HEK293 (cell line): ENCODE results near the gene SERPINB11.

Experiments used
- CTCF ChIA-PET: fragments of 350-600 bp; formaldehyde crosslinking; extraction: SDS; loops from one replicate; lab custom pipeline; 2021; ENCODE audit warnings: antibody characterized with exemption; lab: Yijun Ruan, JAX
- POLR2A ChIA-PET: fragments of 300-600 bp; formaldehyde crosslinking; extraction: SDS; loops from one replicate; lab custom pipeline; 2020; ENCODE audit warnings: antibody characterized with exemption, inconsistent platforms; lab: Yijun Ruan, JAX
- H3K27ac ChIP-seq: fragments of 200-500 bp; sonication (Bioruptor generic); 2 replicates; pipeline ENCODE4 v1.5.1; 2014; ENCODE audit warnings: low read depth, low read length, control low read depth, inconsistent platforms; ENCODE audit errors: extremely low read depth
- H3K36me3 ChIP-seq, 2 experiments: fragments of 200-500 bp in 1 of 2; sonication (Bioruptor generic) in 1 of 2; 1 replicate in 1 of 2; 2 replicates in 1 of 2; pipeline ENCODE4 v1.5.1; 2014 to 2017; ENCODE audit warnings: inconsistent platforms in 2 of 2, low read length in 2 of 2; ENCODE audit not compliant: control insufficient read depth in 2 of 2, insufficient read depth in 1 of 2
- H3K4me1 ChIP-seq: fragments of 200-500 bp; sonication (Bioruptor generic); 2 replicates; pipeline ENCODE4 v1.5.1; 2014; ENCODE audit warnings: mild to moderate bottlenecking, low read length, inconsistent platforms; ENCODE audit not compliant: control insufficient read depth, insufficient read depth
- H3K4me3 ChIP-seq: 2 replicates; pipeline ENCODE4 v1.5.1; 2011; ENCODE audit warnings: low read depth, mild to moderate bottlenecking, control low read depth, low read length, moderate library complexity
- H3K9me3 ChIP-seq: fragments of 200-500 bp; sonication (Bioruptor generic); 2 replicates; pipeline ENCODE4 v1.5.1; 2014; ENCODE audit warnings: low read depth, low read length, inconsistent platforms; ENCODE audit not compliant: control insufficient read depth, insufficient read depth
- BCL6B ChIP-seq: fragments of 450-650 bp; formaldehyde crosslinking; IDR thresholded peaks from 2 replicates; pipeline ENCODE4 v1.5.1; 2017; ENCODE audit warnings: missing biosample characterization, missing genetic modification characterization
- KLF8 ChIP-seq: fragments of 450-650 bp; formaldehyde crosslinking; IDR thresholded peaks from 2 replicates; pipeline ENCODE4 v1.5.1; 2016; ENCODE audit warnings: missing biosample characterization, missing genetic modification characterization
- MEIS1 ChIP-seq: sonication (generic); formaldehyde crosslinking; IDR thresholded peaks from 2 replicates; pipeline ENCODE4 v1.8.1; 2022; ENCODE audit warnings: missing genetic modification reagents, mild to moderate bottlenecking, borderline replicate concordance
- REPIN1 ChIP-seq: fragments of 450-650 bp; formaldehyde crosslinking; IDR thresholded peaks from 2 replicates; pipeline ENCODE4 v1.5.1; 2017; ENCODE audit warnings: missing biosample characterization, missing genetic modification characterization, low read depth
- ZBTB44 ChIP-seq: fragments of 450-650 bp; IDR thresholded peaks from 2 replicates; pipeline ENCODE4 v1.5.1; 2018; ENCODE audit warnings: missing biosample characterization, mild to moderate bottlenecking, missing genetic modification characterization
- ZNF18 ChIP-seq: fragments of 450-650 bp; formaldehyde crosslinking; IDR thresholded peaks from 2 replicates; pipeline ENCODE4 v1.5.1; 2016; ENCODE audit warnings: missing biosample characterization, missing genetic modification characterization
- ZNF26 ChIP-seq: fragments of 450-650 bp; formaldehyde crosslinking; IDR thresholded peaks from 2 replicates; pipeline ENCODE4 v1.5.1; 2016; ENCODE audit warnings: missing biosample characterization, missing genetic modification characterization
- ZNF280C ChIP-seq: fragments of 450-650 bp; formaldehyde crosslinking; IDR thresholded peaks from 2 replicates; pipeline ENCODE4 v1.5.1; 2016; ENCODE audit warnings: missing biosample characterization, missing genetic modification characterization
- ZNF391 ChIP-seq: fragments of 450-650 bp; formaldehyde crosslinking; IDR thresholded peaks from 2 replicates; pipeline ENCODE4 v1.5.1; 2016; ENCODE audit warnings: low read depth, missing biosample characterization, missing genetic modification characterization, borderline replicate concordance
- ZNF398 ChIP-seq: fragments of 450-650 bp; formaldehyde crosslinking; IDR thresholded peaks from 2 replicates; pipeline ENCODE4 v1.5.1; 2017; ENCODE audit warnings: missing biosample characterization, missing genetic modification characterization
- ZNF426 ChIP-seq: fragments of 450-650 bp; formaldehyde crosslinking; IDR thresholded peaks from 2 replicates; pipeline ENCODE4 v1.5.1; 2017; ENCODE audit warnings: missing biosample characterization, missing genetic modification characterization, mild to moderate bottlenecking, inconsistent platforms, moderate library complexity
- ZNF501 ChIP-seq: fragments of 450-650 bp; formaldehyde crosslinking; IDR thresholded peaks from 2 replicates; pipeline ENCODE4 v1.5.1; 2016; ENCODE audit warnings: missing biosample characterization, missing genetic modification characterization
- ZNF529 ChIP-seq: fragments of 450-650 bp; formaldehyde crosslinking; IDR thresholded peaks from 2 replicates; pipeline ENCODE4 v1.5.1; 2017; ENCODE audit warnings: missing genetic modification characterization, missing biosample characterization; ENCODE audit not compliant: insufficient replicate concordance
- ZNF596 ChIP-seq: fragments of 450-650 bp; IDR thresholded peaks from 2 replicates; pipeline ENCODE4 v1.5.0; 2018; ENCODE audit warnings: missing biosample characterization, mild to moderate bottlenecking, missing genetic modification characterization, moderate library complexity
- ZNF600 ChIP-seq: fragments of 450-650 bp; formaldehyde crosslinking; IDR thresholded peaks from 2 replicates; pipeline ENCODE4 v1.5.1; 2016; ENCODE audit warnings: missing biosample characterization, missing genetic modification characterization
- ZNF645 ChIP-seq: fragments of 450-650 bp; formaldehyde crosslinking; IDR thresholded peaks from 2 replicates; pipeline ENCODE4; 2016; ENCODE audit warnings: missing biosample characterization, missing genetic modification characterization
- ZNF704 ChIP-seq: fragments of 450-650 bp; formaldehyde crosslinking; IDR thresholded peaks from 2 replicates; pipeline ENCODE4 v1.5.1; 2016; ENCODE audit warnings: missing biosample characterization, missing genetic modification characterization
- ZNF768 ChIP-seq: fragments of 450-650 bp; formaldehyde crosslinking; IDR thresholded peaks from 2 replicates; pipeline ENCODE4 v1.5.1; 2018; ENCODE audit warnings: missing biosample characterization, mild to moderate bottlenecking, missing genetic modification characterization
- ZNF785 ChIP-seq: fragments of 450-650 bp; formaldehyde crosslinking; IDR thresholded peaks from 2 replicates; pipeline ENCODE4 v1.5.1; 2016; ENCODE audit warnings: missing biosample characterization, missing genetic modification characterization

The SERPINB11 gene

GRCh38 chr18:63763831-63764600, 61.3 kb downstream of the SERPINB11 start:
- ChIA-PET CTCF (no interaction called here), POLR2A (no interaction called here)
- no peak overlapping the region for H3K4me3 ChIP-seq
- TF ChIP-seq ZNF398 (tag by site-specific recombination) (no peak), ZNF280C (tag by site-specific recombination) (no peak), REPIN1 (tag by site-specific recombination) (no peak), ZNF704 (tag by site-specific recombination) (no peak), ZNF501 (tag by site-specific recombination) (no peak), ZNF391 (tag by site-specific recombination) (no peak), BCL6B (no peak), ZNF596 (tag by site-specific recombination) (no peak), ZNF26 (tag by site-specific recombination) (no peak), ZNF426 (no peak), MEIS1 (CRISPR knock-in tag) (no peak), ZNF18 (tag by site-specific recombination) (no peak), ZNF600 (tag by site-specific recombination) (no peak)
- H3K9me3 ChIP-seq: no peaks in the 10 kb centered on the region
- no peaks in the 10 kb centered on the region for H3K4me1 ChIP-seq
- no peak overlapping the region for H3K27ac ChIP-seq
- H3K36me3 ChIP-seq: no peaks in the 10 kb centered on the region

GRCh38 chr18:63765837-63766236, 63.1 kb downstream of the SERPINB11 start:
- ChIA-PET CTCF (no interaction called here), POLR2A (no interaction called here)
- Histone ChIP-seq H3K4me1 (no peaks in the 10 kb centered on the region), H3K9me3 (no peaks in the 10 kb centered on the region), H3K4me3 (no peak overlapping the region), H3K36me3 (no peaks in the 10 kb centered on the region), H3K27ac (no peak overlapping the region)
- TF ChIP-seq KLF8: no peak
- TF ChIP-seq ZNF596 (tag by site-specific recombination): no peak
- no peak for TF ChIP-seq ZNF529 (tag by site-specific recombination)
- no peak for TF ChIP-seq ZNF768 (tag by site-specific recombination)
- TF ChIP-seq ZNF785 (tag by site-specific recombination): no peak
- TF ChIP-seq ZNF645 (tag by site-specific recombination): no peak
- TF ChIP-seq ZNF704 (tag by site-specific recombination): no peak
- TF ChIP-seq ZBTB44 (tag by site-specific recombination): no peak
